Fibroblast of upper back skin (primary cell): ENCODE results near the gene ENTHD1.

ENCODE experiments used
- DNase-seq: peaks from one replicate; pipeline ENCODE4 v3.0.0-alpha.2; 2013

The ENTHD1 gene

DNA sequence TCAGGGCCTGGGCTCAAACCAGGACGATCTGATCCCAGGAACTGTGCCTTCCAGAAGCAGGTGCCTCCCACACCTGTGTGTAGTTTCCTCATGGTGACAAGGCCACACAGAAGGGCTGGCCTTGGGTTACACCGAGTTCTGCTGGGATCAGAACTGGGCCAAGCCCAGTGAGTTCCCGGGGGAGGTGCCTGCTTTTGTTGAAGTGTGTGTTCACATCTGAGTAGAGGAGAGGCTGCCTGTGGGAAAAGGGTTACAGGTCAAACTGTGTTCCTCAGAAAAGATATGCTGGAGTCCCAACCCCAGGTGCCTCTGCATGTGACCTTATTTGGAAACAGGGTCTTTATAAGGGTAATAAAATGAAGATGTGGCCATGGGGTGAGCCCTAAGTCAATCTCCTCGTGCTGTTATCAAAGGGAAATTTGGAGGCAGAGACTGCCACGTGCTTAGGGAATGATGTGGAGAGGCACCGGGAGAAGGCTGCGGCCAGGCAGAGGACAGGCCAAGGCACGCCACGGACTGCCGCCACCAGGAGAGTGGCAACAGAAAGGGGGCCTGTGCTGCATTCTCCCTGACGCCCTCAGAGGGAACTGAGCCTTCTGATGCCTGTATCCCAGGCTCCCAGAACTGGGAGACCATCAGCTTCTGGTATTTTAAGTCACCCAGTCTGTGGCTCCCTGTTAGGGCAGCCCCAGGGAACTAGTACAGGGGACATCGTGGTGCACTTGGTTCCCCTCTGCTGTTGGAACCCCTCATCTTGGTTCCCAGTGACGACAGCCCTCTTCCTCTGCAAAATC is 164.2 kb downstream of the ENTHD1 start:
- no peak for DNase-seq

DNA sequence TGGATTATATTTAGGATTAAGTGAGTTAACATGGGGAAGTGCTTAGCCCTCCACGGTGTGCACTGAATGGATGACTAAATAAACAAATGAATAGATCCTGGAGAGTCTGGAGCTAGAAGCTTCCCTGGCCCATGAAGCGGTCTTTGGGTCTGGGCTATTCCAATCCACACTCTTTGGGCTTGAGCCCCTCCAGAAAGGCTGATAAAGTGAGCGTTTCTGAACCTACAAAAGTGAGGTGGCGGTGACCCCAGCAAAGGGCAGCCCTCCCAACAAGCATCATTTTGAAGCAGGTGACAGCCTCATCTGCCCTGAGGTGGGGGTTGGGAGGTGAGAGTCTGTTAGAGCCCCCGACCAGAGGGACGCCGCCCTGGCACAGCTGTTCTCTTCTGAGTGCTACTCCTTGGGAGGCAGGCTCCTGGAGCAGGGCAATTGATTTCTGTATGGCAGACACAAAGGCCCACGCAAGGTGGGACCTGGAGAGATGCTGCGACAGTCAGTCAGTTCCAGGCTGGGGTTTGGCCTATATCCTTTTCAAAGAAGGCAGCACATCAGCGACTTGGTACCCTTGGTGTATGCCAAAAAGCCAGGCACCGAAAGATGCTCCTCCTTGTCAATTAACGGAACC is 165.2 kb downstream of the ENTHD1 start:
- no peak for DNase-seq

DNA sequence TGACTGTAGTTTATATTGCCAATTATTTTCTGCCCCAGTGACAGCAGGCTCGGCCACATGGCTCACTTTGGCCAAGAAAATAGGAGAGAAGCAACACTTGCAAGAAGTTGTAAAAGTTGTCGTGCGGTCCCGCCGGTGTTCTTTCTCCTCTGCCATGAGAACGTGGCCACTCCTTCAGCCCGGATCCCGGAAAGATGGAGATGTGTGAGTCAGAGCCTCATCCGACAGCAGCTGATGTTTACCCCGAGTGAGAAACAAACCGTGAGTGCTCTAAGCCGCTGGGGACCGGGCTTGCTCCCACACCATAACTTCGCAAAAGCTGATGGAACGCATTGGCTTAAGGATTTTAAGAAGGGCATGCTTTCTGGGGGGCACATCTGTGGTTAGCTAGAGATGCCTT is 166.0 kb downstream of the ENTHD1 start:
- peak; percentile 14 for DNase-seq

DNA sequence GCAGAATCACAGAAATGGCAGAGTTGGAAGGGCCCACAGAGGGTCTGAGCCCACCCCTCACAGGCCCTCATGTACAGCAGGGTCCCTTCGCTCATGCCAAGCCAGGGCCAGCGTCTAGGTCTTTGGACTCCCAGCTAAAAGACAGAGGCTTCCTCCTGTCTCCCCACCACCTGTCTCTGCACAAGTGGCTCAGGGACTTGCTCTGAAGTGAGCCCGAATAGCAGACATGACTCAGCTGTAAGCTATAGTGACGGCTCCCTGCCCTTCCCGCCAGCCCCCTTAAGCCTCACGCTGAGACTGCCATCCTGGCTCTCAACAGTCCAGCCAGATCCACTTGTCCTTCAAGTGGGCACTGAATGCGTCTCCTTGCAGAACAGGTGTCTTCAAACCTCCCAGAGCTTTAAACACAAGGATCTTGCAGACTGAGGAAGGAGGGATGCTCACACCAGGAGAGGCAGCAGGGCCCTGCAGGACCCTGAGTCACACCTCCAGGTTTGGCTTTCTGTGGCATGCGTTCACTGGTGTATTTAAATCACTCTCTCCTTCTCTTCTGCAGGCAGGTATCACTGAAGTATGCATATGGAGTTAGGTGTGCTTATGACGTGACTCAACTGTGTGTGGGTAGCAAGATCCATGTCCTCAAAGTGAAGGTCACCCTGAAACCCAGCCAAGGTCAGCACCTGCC is 168.1 kb downstream of the ENTHD1 start:
- DNase-seq = no peak

DNA sequence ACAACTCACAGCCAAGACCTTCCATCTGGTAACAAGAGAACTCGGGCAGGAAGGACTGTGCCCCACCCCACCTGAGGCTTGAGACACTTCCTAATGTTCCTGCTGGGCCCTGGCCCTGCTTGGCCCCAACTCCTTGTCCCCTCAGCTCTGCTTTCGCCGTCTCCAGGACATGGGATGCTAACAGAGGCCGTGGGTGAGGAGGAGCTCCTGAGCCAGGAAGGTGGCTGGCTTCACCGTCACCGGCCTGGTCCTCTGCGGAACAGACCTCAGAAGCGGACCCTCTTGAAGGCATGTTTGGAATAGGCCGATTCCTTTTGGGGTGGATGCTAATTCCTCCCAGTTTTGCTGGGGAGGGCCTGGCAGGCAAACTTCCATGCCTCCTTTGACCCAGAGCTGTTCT is 168.7 kb downstream of the ENTHD1 start:
- no peak for DNase-seq

DNA sequence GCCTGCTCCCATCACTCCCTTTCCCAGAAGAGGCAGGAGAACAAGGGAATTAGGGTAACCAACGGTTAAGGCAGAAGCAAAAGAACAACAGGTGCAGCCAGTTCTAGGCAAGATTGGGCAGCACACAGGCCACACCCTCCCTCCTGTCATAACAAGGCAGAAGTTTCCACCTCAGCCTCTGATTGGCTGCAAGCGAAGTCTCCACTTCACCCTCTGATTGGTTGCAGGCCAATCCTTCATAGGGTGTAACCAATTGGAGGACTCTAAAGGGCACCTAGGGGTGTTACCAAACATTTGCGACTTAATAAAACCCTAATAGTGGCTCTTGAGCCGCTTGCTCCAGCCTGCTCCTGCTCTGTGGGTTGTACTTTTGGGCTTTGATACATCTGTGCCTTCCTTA is 169.2 kb downstream of the ENTHD1 start:
- no peak for DNase-seq

DNA sequence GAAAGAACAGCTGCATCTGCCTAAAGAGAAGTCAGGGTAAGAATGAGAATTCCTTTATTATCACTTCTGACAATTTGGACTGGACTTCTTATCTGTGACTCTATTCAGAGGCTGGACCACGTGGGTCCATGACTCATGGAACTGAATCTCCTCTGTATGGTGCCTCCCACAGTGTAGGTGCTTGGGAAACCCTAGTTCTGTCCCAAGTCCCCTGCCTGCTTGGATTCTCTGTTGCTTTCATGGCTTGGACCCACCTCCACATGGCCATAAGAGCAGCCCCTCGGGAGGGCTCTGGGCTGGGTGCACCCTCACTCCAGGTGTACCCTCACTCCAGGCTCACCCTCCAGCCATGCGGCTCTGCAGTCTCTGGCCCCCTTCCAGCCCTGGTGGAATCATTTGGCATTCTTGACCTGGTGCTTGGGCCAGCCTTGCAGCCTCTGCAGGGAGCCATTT is 169.6 kb downstream of the ENTHD1 start:
- no peak for DNase-seq

DNA sequence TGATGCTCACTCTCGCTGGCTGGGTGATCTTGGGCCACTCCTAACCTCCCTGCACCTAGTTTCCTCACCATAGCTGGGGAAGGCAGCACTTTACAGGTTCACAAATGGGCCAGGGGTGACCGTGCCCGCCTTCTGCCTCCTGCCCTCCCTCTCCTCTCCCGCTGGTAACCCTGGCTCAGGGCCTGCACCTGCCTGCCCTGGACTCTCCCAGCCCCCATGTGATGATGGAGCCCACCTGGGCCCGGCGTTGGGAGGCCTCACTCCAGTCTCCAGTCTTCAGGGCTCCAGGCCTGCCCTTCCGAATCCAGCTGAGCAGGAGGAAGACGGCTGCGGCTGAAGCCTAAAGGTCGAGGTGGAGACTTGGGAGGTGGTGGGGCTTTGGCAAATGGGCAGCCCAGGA is 170.1 kb downstream of the ENTHD1 start:
- DNase-seq = no peak

DNA sequence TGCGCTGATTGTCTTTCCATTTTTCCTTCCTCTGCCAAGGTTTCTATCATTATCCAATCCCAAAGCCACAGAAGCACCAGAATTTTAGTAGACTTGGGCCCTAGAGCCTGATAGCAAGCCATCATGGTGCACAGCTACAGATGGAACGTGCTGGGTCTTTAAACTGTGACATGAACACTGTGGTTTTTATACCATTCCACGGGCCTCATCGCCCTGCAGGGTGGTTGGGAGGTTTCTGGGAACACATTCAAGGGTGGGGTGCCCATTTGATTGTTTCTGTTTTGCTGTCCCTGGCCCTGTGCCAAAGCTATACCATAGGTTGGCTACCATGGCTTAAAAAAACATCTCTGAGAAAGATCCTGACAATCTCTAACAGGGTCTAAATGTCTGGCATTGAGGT is 171.1 kb downstream of the ENTHD1 start:
- no peak for DNase-seq

DNA sequence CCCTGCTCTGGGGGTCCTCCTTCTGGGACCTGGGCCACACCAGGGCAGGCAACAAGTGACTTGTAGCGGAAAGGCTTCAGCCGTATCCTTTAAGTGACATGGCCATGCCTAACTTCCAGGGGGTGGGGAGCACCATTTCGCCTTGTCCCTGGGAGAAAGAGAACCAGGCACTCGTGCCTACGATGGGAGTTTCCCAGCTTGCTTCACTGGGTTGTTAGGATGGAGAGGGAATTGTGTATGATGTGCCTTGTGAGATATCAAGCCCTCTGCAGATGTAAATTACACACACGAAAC is 171.6 kb downstream of the ENTHD1 start:
- no peak for DNase-seq

DNA sequence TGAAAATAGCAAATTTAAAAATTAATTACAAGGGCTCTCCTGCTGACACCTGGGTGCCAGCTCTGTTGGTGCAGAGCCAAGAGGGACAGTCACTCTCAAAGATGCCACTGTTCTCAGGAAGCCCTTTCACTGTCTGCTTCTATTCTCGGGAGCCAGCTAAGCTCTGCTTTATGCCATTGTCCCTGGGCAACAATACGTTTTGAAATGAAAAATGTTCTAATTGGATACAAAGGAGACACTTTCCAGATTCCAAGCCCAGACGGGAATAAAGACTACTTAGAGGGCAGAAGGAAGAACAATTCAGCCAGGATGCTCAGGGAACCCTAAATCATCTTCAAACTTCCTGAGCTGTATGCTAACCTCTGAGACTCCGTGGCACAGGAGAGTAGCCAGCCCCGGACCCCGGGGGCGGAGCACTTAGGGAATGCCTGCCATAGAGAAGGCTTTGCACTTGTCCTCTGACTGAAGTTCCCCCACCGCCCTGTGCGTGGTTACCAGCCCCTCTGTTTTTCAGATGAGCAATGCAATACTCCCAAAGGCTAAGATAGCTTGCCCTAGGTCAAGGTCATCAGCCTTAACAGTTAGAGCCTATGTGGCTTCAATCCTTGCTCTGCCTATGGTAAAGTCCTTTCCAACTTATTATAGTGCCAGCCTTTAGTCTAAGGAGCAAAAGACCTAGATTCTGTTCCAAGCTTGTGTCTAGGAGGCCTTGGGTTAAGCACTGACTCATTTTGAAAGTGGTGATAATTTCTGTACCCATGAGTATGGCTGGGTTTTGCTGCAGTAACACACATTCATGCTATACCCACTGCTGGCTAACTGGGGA is 172.1 kb downstream of the ENTHD1 start:
- DNase-seq = no peak

DNA sequence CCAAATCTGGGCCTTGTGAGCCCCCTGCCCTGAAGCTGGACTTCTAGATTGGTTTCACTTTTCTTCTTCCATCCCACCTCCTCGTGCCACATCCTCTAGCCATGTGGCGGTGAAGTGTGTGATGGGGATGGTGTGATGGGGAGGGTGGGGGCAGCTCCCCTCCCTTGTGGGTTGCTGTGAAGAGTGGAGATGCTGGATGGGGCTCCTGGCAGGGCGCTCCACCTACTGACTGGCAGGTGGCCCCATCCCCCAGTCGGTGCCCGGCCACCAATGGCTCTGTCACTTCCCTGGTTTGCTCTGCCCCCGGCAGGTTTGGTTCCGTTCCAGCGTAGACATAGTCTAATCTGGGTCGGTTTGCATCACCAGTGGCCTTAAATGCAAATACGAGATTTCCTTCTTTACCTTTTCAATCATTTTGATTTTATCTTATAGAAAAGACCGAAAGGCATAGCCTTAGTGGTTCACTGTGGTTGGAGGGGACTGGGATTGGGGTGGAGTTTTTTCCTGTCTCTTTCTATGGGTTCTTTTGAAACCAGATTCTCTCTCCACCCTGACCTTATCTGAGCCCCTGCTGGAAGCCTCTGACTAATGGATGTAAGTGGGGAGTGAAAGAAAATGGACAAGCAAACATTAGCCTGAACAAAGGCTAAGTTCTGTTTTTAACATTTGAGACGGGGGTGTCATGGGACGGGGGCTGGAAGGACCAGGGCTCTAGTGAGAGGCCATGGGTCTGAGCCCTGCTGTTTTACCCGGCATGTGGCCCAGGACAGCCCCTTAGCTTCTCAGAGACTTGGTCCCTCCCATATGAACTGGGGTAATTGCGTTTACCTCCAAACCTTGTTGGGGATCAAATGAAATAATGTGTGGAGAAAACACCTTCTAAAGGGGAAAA is 173.8 kb downstream of the ENTHD1 start:
- no peak for DNase-seq

DNA sequence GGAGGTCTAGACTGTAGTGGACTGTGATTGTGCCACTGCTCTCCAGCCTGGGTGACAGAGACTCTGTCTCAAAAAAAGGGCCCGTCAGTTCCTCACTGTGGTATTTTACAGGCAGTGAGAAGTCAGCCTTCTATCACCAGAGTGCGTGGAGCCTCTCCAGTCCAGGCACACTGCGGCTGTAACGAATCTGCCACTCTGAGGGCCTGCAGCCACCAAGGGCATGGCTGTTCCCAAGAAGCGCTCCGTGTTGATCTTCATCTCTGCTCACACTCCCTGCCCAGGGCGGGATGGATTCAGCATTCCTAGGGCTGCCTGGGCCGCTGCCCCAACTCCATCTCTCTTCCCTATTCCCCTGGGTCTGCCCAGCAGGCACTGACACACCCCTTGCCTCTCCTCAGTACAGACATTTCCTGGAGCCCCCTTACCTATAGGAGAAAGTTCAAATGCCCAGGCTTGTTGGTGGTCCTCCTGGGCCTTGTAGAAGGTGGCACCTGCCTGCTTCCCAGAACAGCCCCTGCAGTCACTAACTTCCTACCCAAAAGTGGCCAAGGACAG is 174.6 kb downstream of the ENTHD1 start:
- no peak for DNase-seq

DNA sequence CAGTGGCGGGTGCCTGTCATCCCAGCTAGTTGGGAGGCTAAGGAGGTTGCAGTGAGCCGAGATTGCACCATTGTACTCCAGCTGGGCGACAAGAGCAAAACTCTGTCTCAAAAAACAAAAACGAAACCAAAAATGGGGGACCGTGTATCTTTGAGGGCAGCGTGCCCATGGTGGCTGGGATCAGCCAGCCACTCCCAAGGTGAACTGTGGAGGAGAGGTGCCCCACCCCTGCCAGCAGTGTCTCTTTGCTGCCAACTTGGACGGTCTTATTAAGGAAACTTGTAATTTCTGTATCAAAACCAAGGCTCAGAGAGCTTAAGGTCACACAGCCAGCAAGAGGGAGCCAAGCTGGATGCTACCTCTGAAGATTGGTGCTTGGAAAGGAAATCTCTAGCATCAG is 175.4 kb downstream of the ENTHD1 start:
- DNase-seq = no peak

DNA sequence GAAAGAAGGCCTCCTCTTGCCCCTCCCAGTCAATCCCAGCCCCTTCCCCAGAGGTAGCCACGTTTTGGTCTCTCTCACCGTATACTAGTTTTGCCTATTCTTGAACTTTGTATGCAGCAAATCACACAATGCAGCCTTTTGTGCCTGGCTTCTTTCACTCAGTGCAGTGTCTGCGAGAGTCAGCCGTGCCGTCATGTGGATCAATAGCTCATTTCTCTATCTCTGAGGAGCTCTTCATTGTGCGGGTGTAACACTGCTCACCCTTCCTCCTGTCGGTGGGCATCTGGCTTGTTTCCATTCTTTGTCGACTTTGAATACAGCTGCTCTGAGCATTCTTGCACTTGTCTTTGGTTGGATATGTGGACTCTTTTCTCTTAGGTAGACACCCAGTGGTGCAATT is 176.5 kb downstream of the ENTHD1 start:
- DNase-seq = no peak

DNA sequence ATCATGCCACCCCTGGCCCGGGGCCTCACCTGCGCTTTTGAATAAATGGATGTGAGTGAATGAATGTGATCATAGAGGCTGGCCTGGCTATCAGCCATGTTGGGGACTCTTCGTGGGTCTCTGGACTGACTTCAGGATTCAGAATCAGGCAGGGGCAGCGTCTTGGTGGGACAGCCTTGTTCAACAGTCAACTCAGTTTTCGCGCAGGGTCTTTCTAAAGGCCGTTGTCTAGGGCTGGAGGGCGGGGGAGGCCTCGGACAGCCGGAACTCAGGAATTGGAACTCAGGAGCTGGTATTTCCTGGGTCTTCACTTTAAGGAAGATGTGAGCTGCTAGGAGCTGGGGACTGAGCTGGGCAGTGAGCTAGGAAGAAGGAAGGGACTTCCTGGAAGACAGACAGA is 177.0 kb downstream of the ENTHD1 start:
- DNase-seq = no peak

DNA sequence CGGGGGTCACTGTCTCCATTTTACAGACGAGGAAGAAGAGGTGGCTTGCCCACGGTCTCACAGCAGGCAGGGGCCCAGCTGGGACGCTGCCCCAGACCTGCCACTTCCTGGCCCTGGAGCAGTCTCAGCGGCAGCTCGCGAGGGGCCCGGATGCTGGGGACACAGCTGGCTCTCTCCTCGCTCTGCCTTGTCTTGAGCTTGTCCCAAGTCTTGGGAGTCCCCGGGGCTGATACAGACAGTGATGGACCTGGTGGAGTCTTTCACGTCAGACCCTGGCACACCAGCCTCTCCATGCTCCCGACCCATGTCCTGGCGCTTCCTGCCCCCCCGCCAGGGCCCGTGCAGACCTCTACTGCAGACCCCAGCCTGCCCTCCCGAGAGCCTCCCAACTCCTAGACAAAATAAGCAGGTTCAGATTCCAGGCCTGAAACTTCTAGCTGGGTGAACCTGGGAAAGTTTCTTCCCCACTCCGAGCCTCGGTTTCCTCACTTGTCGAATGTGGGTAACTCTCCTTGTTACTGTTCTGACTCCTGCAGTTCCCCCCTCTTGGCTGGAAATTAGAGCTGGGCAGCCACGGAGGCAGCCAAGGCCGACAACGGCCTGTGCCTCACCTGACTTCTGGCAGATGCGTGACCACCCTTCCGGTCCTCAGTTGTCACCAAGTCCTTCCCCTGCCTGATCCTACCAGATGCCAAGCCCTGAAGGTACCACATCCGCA is 177.6 kb downstream of the ENTHD1 start:
- no peak for DNase-seq

DNA sequence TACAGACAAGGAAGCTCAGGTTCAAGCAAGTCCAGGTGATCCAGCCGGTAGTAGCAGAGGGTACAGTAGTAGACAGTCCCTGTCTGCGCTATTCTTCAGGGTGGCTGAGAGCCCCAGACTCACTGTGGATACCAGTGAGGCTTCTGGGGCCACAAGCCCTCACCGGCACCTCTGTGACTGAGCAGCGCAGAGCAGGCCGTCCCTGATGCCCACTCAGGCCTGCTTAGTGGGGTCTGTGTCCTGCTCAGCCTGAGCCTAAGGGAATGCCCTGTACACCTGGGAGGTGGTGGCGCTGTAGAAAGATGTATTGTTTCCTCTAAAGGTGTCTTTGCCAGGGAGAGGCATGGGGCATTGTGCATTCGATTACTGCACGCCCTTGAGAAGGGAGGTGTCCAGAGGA is 179.2 kb downstream of the ENTHD1 start:
- no peak for DNase-seq

DNA sequence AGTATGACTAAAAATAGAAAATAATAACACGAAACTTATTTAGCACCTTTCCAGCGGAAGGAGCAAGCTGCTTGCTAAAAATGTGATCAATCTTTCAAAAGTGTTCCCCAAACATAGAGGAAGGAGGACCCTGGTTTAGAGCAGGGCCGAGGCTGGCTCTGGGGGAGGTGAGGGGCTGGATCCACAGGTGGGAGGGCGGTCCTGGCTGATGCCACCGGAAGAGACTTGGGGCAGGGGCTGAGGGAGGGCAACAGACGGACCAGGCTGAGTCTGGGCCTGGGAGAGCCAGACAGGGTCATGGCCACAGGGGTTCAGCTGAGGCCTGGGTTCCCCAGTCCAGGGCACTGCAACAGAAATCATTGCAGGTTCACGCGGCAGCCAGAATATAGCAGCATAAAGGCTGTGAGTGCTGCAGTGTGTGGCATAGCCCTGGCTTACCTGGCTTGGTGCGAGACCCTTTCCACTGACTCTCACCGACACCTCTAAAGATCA is 179.7 kb downstream of the ENTHD1 start:
- DNase-seq = no peak

DNA sequence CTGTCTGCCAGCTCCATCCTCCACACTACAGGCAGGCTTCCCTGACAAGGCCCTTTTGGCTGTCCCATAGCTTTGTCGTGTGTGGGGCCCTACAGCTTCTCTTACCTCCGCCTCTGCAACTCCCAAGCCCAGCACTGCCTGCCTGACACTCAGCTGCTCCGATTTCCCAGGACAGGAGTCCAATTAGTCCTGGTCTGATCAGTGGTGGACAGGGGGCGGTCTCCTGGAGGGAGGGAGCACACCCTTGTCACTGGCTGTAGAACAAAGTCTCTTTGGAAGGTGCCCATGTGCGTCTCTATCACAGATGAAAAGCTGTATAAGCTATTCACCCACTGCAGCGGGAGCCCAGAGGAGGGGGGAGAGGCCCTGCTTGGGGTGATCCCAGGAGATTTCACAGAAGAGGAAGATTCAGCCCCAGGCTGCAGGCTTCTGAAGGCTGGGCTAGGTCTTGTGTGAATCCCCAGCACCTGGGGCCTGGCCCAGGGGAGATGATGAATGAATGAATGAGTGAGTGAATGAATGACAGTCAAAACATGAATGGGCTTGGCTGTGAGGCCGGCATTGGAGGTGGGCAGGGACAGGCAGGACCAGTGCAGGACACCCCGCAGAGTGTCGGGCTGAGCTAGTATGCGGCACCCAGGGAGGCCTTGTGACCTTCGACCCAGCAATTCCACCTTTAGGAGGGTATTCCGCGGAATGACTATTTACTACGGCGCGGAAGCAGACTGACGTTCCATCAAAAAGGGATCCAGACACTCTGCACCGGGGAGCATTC is 180.6 kb downstream of the ENTHD1 start:
- no peak for DNase-seq
